Fibroblast of lung (primary cell): Measurements from ENCODE around the gene BASP1. TPM values are rescaled to one million over a fixed set of nuclear protein-coding genes. Genes with fewer than 3 reads are reported as not detected.

Source experiments
- DNase-seq, 2 donors: peaks; one replicate each; pipeline versions ENCODE4 v3.0.0 to v3.0.0-alpha.2; 2010; ENCODE audit warnings: low read depth in 2 of 2
- H2AFZ ChIP-seq: 2 replicates; pipeline ENCODE4 v1.5.1; 2012; ENCODE audit warnings: low read length, control low read depth, inconsistent platforms
- H3K27ac ChIP-seq: 2 replicates; pipeline ENCODE4 v1.5.1; 2011; ENCODE audit warnings: low read length, control low read depth; ENCODE audit not compliant: insufficient read depth
- H3K27me3 ChIP-seq: 2 replicates; pipeline ENCODE4 v1.5.1; 2011; ENCODE audit warnings: mild to moderate bottlenecking, low read length; ENCODE audit not compliant: control insufficient read depth, insufficient read depth
- H3K36me3 ChIP-seq: 2 replicates; pipeline ENCODE4 v1.5.1; 2011; ENCODE audit warnings: low read length; ENCODE audit not compliant: control insufficient read depth, insufficient read depth
- H3K4me1 ChIP-seq: 2 replicates; pipeline ENCODE4 v1.5.1; 2011; ENCODE audit warnings: low read length; ENCODE audit not compliant: control insufficient read depth, insufficient read depth; ENCODE audit errors: extremely low read depth
- H3K4me2 ChIP-seq: 2 replicates; pipeline ENCODE4 v1.5.1; 2011; ENCODE audit warnings: low read length, control low read depth; ENCODE audit not compliant: insufficient read depth; ENCODE audit errors: extremely low read depth
- H3K4me3 ChIP-seq, 4 experiments: fragments of 200-600 bp in 1 of 4; sonication (generic) in 1 of 4; replicated peaks in 1 of 4; 2 replicates each; pipeline ENCODE4 v1.5.1; 2011 to 2016; ENCODE audit warnings: low read length in 4 of 4, low read depth in 3 of 4, mild to moderate bottlenecking in 3 of 4, control low read depth in 2 of 4, inconsistent platforms in 1 of 4, mixed read lengths in 1 of 4; ENCODE audit not compliant: insufficient read depth in 1 of 4; ENCODE audit errors: control extremely low read depth in 1 of 4
- H3K79me2 ChIP-seq: 2 replicates; pipeline ENCODE4 v1.5.1; 2012; ENCODE audit warnings: mild to moderate bottlenecking, low read length, inconsistent platforms; ENCODE audit not compliant: control insufficient read depth, insufficient read depth
- H3K9ac ChIP-seq: 2 replicates; pipeline ENCODE4 v1.5.1; 2011; ENCODE audit warnings: mild to moderate bottlenecking, low read length, control low read depth; ENCODE audit not compliant: insufficient read depth
- H3K9me3 ChIP-seq: 2 replicates; pipeline ENCODE4 v1.5.1; 2012; ENCODE audit warnings: low read depth, low read length; ENCODE audit not compliant: control insufficient read depth, insufficient read depth
- H4K20me1 ChIP-seq: 2 replicates; pipeline ENCODE4 v1.5.1; 2011; ENCODE audit warnings: low read length; ENCODE audit not compliant: control insufficient read depth, insufficient read depth; ENCODE audit errors: extremely low read depth
- CTCF ChIP-seq, 2 donors: IDR thresholded peaks in 1 of 2; conservative IDR thresholded peaks in 1 of 2; 1 replicate in 1 of 2; 2 replicates in 1 of 2; pipeline ENCODE4 v1.5.1; 2011 to 2012; ENCODE audit warnings: low read length in 2 of 2, control low read depth in 1 of 2, inconsistent platforms in 1 of 2, low read depth in 1 of 2, mild to moderate bottlenecking in 1 of 2
- EZH2 ChIP-seq: IDR thresholded peaks from 2 replicates; pipeline ENCODE4 v1.5.1; 2012; ENCODE audit warnings: low read length, control low read depth, mild to moderate bottlenecking; ENCODE audit errors: missing control alignments
- polyA plus RNA-seq, 2 donors: library from polyadenylated mRNA; depleted of rRNA in 1 of 2; stranded (reverse) in 1 of 2; unstranded in 1 of 2; fragments of >200 nt; gene quantifications; 2 replicates each; pipeline ENCODE4 v1.2.1, GENCODE V29; 2011 to 2012; ENCODE audit warnings: missing spikeins in 1 of 2
- total RNA-seq: library from RNA; depleted of rRNA; stranded (reverse); fragments of >200 nt; gene quantifications from 2 replicates; pipeline ENCODE4 v1.2.1, GENCODE V29; 2014

Gene BASP1
- total and polyA plus RNA-seq, 2 donors (not counting 1 experiment from before 2014, with no cell fraction given) = 186 to 248 TPM

- H3K36me3 ChIP-seq = no peaks in the 10 kb centered on the region
Measured at GRCh38 chr5:17182494-17182893, 34.9 kb upstream of the BASP1 start.

GRCh38 chr5:17182981-17183380 lies 34.5 kb upstream of the BASP1 start:
- H3K36me3 ChIP-seq = no peaks in the 10 kb centered on the region
- H3K4me3 ChIP-seq = no peak overlapping the region
- H3K4me2 ChIP-seq = no peak overlapping the region
- H3K27ac ChIP-seq = peak overlapping the region; percentile 71
- TF ChIP-seq EZH2 = no peak
- DNase-seq = peak; percentile 48 to 85
- no peaks in the 10 kb centered on the region for H3K79me2 ChIP-seq
- no peaks in the 10 kb centered on the region for H3K9me3 ChIP-seq
- H4K20me1 ChIP-seq = no peaks in the 10 kb centered on the region
- H2AFZ ChIP-seq = no peak overlapping the region
- H3K27me3 ChIP-seq = no peaks in the 10 kb centered on the region
- no peak overlapping the region for H3K9ac ChIP-seq
- H3K4me1 ChIP-seq = peaks cover 50% of the 10 kb centered on the region

More at GRCh38 chr5:17182494-17182893, 34.9 kb upstream of the BASP1 start:
- H2AFZ ChIP-seq = no peak overlapping the region
- H3K4me3 ChIP-seq = no peak overlapping the region
- no peaks in the 10 kb centered on the region for H3K9me3 ChIP-seq
- no peak overlapping the region for H3K9ac ChIP-seq
- H3K4me2 ChIP-seq = no peak overlapping the region
- peaks cover 45% of the 10 kb centered on the region for H3K4me1 ChIP-seq
- H3K27me3 ChIP-seq = no peaks in the 10 kb centered on the region
- H3K27ac ChIP-seq = peak overlapping the region; percentile 71
- DNase-seq = peak in 1 of 2 donors; percentile 75
- H4K20me1 ChIP-seq = no peaks in the 10 kb centered on the region
- no peaks in the 10 kb centered on the region for H3K79me2 ChIP-seq
- no peak for TF ChIP-seq EZH2
- TF ChIP-seq CTCF (conservative IDR thresholded peaks at IDR 0.05 in 1 of 2, IDR thresholded peaks at IDR 0.05 in 1 of 2; ENCODE audit: low read depth in 1 of 2, low read length in 2 of 2) = no peak

- DNase-seq = no peak
- no peaks in the 10 kb centered on the region for H3K27me3 ChIP-seq
- no peak overlapping the region for H3K4me2 ChIP-seq
- no peaks in the 10 kb centered on the region for H3K9me3 ChIP-seq
- H3K79me2 ChIP-seq = no peaks in the 10 kb centered on the region
- no peak overlapping the region for H3K27ac ChIP-seq
- no peaks in the 10 kb centered on the region for H3K36me3 ChIP-seq
- no peak overlapping the region for H3K9ac ChIP-seq
- H4K20me1 ChIP-seq = no peaks in the 10 kb centered on the region
- TF ChIP-seq CTCF (conservative IDR thresholded peaks at IDR 0.05 in 1 of 2, IDR thresholded peaks at IDR 0.05 in 1 of 2; ENCODE audit: low read depth in 1 of 2, low read length in 2 of 2) = no peak
- H2AFZ ChIP-seq = no peak overlapping the region
- no peak overlapping the region for H3K4me3 ChIP-seq
- H3K4me1 ChIP-seq = peaks cover 51% of the 10 kb centered on the region
Measured at GRCh38 chr5:17183831-17184230, 33.6 kb upstream of the BASP1 start.
